ENCODE results near the gene NEU3. TPM values are rescaled to one million over a fixed set of nuclear protein-coding genes. Genes with fewer than 3 reads are reported as not detected.

The NEU3 gene
- 10 to 100 TPM; 11.0 to 20.6 (median 18.3) TPM for total RNA-seq

GRCh38 chr11:74988541-74989259 lies at the start of gene NEU3:
NEU3 (plus strand) TSS chr11:74988933; CDS start chr11:74989061, 128 bp downstream.
- peak; percentile 77 to 78 for DNase-seq
- peak within 1 kb of the TSS; percentile 88 to 96 (median 96) for H3K27ac ChIP-seq
- peak within 1 kb of the TSS; percentile 66 to 95 (median 91) for H3K4me3 ChIP-seq
- peak; percentile 77 to 80 for TF ChIP-seq POLR2A (IDR thresholded peaks at IDR 0.05)
- no peak for TF ChIP-seq CTCF (IDR thresholded peaks at IDR 0.05 in 4 of 5, conservative IDR thresholded peaks at IDR 0.05 in 1 of 5)
- peak; percentile 89 to 91 for ATAC-seq
- H3K27me3 ChIP-seq: no peaks in the 10 kb centered on the region
- no peaks in the 10 kb centered on the region for H3K9me3 ChIP-seq
- no peaks in the 10 kb centered on the region for H3K36me3 ChIP-seq
- in situ Hi-C loops (cut with MboI; ENCODE audit: low sequenced_read_pairs in 4 of 4): no loop called here
- peaks cover 42 to 45% of the 10 kb centered on the region in 2 donors for H3K4me1 ChIP-seq
- intact Hi-C loops (cut with DNase I; ENCODE audit: low total_unique reads): loop anchor here (2.0 kb wide), 2 partner anchors 26 to 40 kb away; partner anchors contain the start of genes SPCS2 and XRRA1

- in situ Hi-C loops (cut with MboI; ENCODE audit: low sequenced_read_pairs in 4 of 4): loop anchor here in 1 of 4 donors (25.0 kb wide), 1 partner anchor 296 kb away; the partner anchor contains the start of gene TPBGL
- intact Hi-C loops (cut with DNase I; ENCODE audit: low total_unique reads): no loop called here
- no peak for DNase-seq
- H3K9me3 ChIP-seq: no peaks in the 10 kb centered on the region
- H3K27me3 ChIP-seq: no peaks in the 10 kb centered on the region
- ATAC-seq: no peak
- H3K36me3 ChIP-seq: peaks cover 0 to 14% of the 10 kb centered on the region in 2 donors
- TF ChIP-seq POLR2A (IDR thresholded peaks at IDR 0.05): no peak
- H3K4me1 ChIP-seq: peaks cover 0 to 10% of the 10 kb centered on the region in 2 donors
- H3K27ac ChIP-seq: no peak overlapping the region
- H3K4me3 ChIP-seq: no peak overlapping the region
These were observed 47.2 kb upstream of the NEU3 start for GRCh38 chr11:74941492-74941891.

- ATAC-seq (peak in 1 of 2 donors; percentile 55), DNase-seq (no peak)
- H3K36me3 ChIP-seq: peaks cover 0 to 10% of the 10 kb centered on the region in 2 donors
- no peaks in the 10 kb centered on the region for H3K27me3 ChIP-seq
- intact Hi-C loops (cut with DNase I; ENCODE audit: low total_unique reads) (no loop called here), in situ Hi-C loops (cut with MboI; ENCODE audit: low sequenced_read_pairs in 4 of 4) (loop anchor here in 1 of 4 donors (25.0 kb wide), 1 partner anchor 295 kb away; the partner anchor contains the start of gene TPBGL)
- H3K4me1 ChIP-seq: peaks cover 0 to 12% of the 10 kb centered on the region in 2 donors
- no peak overlapping the region for H3K27ac ChIP-seq
- no peak for TF ChIP-seq CTCF (IDR thresholded peaks at IDR 0.05 in 4 of 5, conservative IDR thresholded peaks at IDR 0.05 in 1 of 5)
- TF ChIP-seq POLR2A (IDR thresholded peaks at IDR 0.05): no peak
- no peaks in the 10 kb centered on the region for H3K9me3 ChIP-seq
- no peak overlapping the region for H3K4me3 ChIP-seq
These were observed 46.5 kb upstream of the NEU3 start for GRCh38 chr11:74942073-74942759.

- Histone ChIP-seq H3K27me3 (no peaks in the 10 kb centered on the region), H3K9me3 (no peaks in the 10 kb centered on the region), H3K4me3 (peak overlapping the region; percentile 81 to 94 (median 89)), H3K36me3 (no peaks in the 10 kb centered on the region), H3K4me1 (peaks cover 39 to 41% of the 10 kb centered on the region in 2 donors), H3K27ac (peak overlapping the region; percentile 92 to 97 (median 92))
- intact Hi-C loops (cut with DNase I; ENCODE audit: low total_unique reads): loop anchor here (2.0 kb wide), 1 partner anchor 40 kb away; the partner anchor contains the start of gene NEU3
- in situ Hi-C loops (cut with MboI; ENCODE audit: low sequenced_read_pairs in 4 of 4): loop anchor here in 1 of 4 donors (25.0 kb wide), 1 partner anchor 289 kb away; the partner anchor contains the start of gene TPBGL
- peak; percentile 23 to 41 for ATAC-seq
- DNase-seq: no peak
- TF ChIP-seq CTCF (IDR thresholded peaks at IDR 0.05 in 4 of 5, conservative IDR thresholded peaks at IDR 0.05 in 1 of 5) (no peak), POLR2A (IDR thresholded peaks at IDR 0.05) (no peak)
These were observed 40.2 kb upstream of the NEU3 start for GRCh38 chr11:74948546-74948897.
